Mesendoderm (in vitro differentiated cells): Measurements from ENCODE around the gene GLIS1.

Experiments
- DNase-seq: peaks from one replicate; pipeline ENCODE4 v3.0.0; 2013
- H2AK5ac ChIP-seq: 2 replicates; pipeline ENCODE4 v1.6.1; 2013; ENCODE audit warnings: low read length, inconsistent platforms
- H2BK120ac ChIP-seq: 2 replicates; pipeline ENCODE4 v1.6.1; 2013; ENCODE audit warnings: low read depth, mild to moderate bottlenecking, low read length, moderate library complexity, mixed read lengths
- H2BK15ac ChIP-seq: replicated peaks from 2 replicates; pipeline ENCODE4 v1.6.1; 2013; ENCODE audit warnings: low read depth, mild to moderate bottlenecking, moderate library complexity
- H2BK5ac ChIP-seq: 2 replicates; pipeline ENCODE4 v1.6.1; 2013; ENCODE audit warnings: low read length, inconsistent platforms
- H3K18ac ChIP-seq: 2 replicates; pipeline ENCODE4 v1.6.1; 2013; ENCODE audit warnings: mild to moderate bottlenecking, low read length, mixed read lengths
- H3K23ac ChIP-seq: one replicate; pipeline ENCODE4 v1.6.1; 2013; ENCODE audit warnings: low read length
- H3K27ac ChIP-seq: 2 replicates; pipeline ENCODE4 v1.5.1; 2013; ENCODE audit warnings: low read depth, mild to moderate bottlenecking, inconsistent platforms, low read length, moderate library complexity
- H3K27me3 ChIP-seq: 2 replicates; pipeline ENCODE4 v1.6.1; 2013; ENCODE audit warnings: low read length, control low read depth, mild to moderate bottlenecking, inconsistent platforms; ENCODE audit not compliant: insufficient read depth, poor library complexity
- H3K36me3 ChIP-seq: 2 replicates; pipeline ENCODE4 v1.6.1; 2013; ENCODE audit warnings: low read length, inconsistent platforms; ENCODE audit not compliant: control insufficient read depth, insufficient read depth
- H3K4ac ChIP-seq: one replicate; pipeline ENCODE4 v1.6.1; 2013; ENCODE audit warnings: low read depth, mild to moderate bottlenecking, low read length, moderate library complexity
- H3K4me1 ChIP-seq: 2 replicates; pipeline ENCODE4 v1.6.1; 2013; ENCODE audit warnings: low read depth, low read length, inconsistent platforms; ENCODE audit not compliant: control insufficient read depth
- H3K4me2 ChIP-seq: 2 replicates; pipeline ENCODE4 v1.6.1; 2013; ENCODE audit warnings: low read length
- H3K4me3 ChIP-seq: 2 replicates; pipeline ENCODE4 v1.5.1; 2013; ENCODE audit warnings: mild to moderate bottlenecking, low read length
- H3K56ac ChIP-seq: one replicate; pipeline ENCODE4 v1.6.1; 2013; ENCODE audit warnings: low read length
- H3K79me1 ChIP-seq: 2 replicates; pipeline ENCODE4 v1.6.1; 2013; ENCODE audit warnings: low read length, inconsistent platforms
- H3K79me2 ChIP-seq: 2 replicates; pipeline ENCODE4 v1.6.1; 2013; ENCODE audit warnings: mild to moderate bottlenecking, low read length; ENCODE audit not compliant: control insufficient read depth, insufficient read depth
- H3K9ac ChIP-seq: 2 replicates; pipeline ENCODE4 v1.6.1; 2013; ENCODE audit warnings: low read length, inconsistent platforms
- H4K5ac ChIP-seq: one replicate; pipeline ENCODE4 v1.6.1; 2013; ENCODE audit warnings: low read length
- H4K8ac ChIP-seq: one replicate; pipeline ENCODE4 v1.6.1; 2013; ENCODE audit warnings: low read depth, mild to moderate bottlenecking, control low read depth, low read length, moderate library complexity
- WGBS: extraction: QIAGEN DNeasy Blood & Tissue Kit; methylation state at CpG from one replicate; pipeline ENCODE4 v1.1.7; 2013; ENCODE audit warnings: low lambda C conversion rate, missing lambda C conversion rate; ENCODE audit not compliant: insufficient coverage; ENCODE audit errors: extremely low coverage; 5-methylcytosine and 5-hydroxymethylcytosine counted together

The GLIS1 gene

GRCh38 chr1:53508991-53509666 lies 229.8 kb downstream of the GLIS1 start:
- H2BK120ac ChIP-seq: no peak overlapping the region
- H4K8ac ChIP-seq: no peak overlapping the region
- H3K79me2 ChIP-seq: no peaks in the 10 kb centered on the region
- no peak for DNase-seq
- no peak overlapping the region for H3K18ac ChIP-seq
- no peak overlapping the region for H3K9ac ChIP-seq
- no CpG with 5 or more reads among the region's 23 CpGs for WGBS
- no peak overlapping the region for H2BK5ac ChIP-seq
- H3K4me2 ChIP-seq: no peak overlapping the region
- H2BK15ac ChIP-seq: no peak overlapping the region
- H3K27me3 ChIP-seq: no peaks in the 10 kb centered on the region
- no peak overlapping the region for H3K27ac ChIP-seq
- H3K4me3 ChIP-seq: no peak overlapping the region
- no peak overlapping the region for H3K23ac ChIP-seq
- H3K4me1 ChIP-seq: no peaks in the 10 kb centered on the region
- no peak overlapping the region for H4K5ac ChIP-seq
- H3K36me3 ChIP-seq: no peaks in the 10 kb centered on the region
- no peak overlapping the region for H2AK5ac ChIP-seq
- H3K56ac ChIP-seq: no peak overlapping the region
- no peaks in the 10 kb centered on the region for H3K79me1 ChIP-seq
- no peak overlapping the region for H3K4ac ChIP-seq

DNA sequence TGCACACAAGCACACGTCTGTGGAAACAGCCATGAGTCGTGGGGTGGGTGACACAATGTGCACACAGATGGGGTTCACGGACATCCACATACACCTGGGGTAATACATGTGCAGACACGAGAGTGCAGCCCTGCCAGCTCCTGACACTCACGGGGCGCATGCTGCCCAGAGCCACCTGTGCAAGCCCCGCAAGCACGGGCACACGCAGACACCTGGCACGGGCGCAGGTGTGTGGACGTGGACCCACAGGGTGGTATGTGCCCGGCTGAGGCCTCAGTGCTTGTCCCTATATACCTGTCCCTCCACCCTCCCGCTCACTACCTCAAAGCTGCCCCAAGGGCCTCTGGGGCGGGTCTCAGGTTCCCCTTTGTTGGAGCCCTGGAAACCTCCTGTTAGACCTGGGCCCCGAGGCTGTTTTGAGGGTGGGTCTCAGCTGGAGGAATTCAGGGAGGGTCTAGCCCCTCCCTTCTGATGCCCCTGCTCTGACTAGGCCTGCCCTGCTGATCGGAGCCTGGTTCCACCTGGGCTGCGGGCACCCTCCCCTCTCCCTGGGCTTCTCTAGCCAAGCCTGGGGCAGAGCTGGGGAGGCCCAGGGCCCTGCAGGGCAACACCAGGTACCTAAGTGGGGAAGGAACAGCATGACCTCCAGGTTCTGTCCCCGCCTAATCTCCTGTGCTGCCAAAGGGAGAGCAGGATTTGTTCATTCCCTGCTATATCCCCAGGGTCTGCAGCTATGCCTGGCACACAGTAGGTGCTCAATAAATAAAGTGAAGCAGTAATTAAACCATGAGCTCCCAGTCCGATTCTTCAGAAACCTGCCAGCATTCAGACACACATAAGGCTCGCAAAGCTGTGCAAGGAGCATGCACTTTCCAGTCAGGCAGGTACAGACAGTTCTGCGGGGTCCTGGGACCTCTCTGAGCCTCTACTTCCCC lies 230.6 kb downstream of the GLIS1 start:
- H4K5ac ChIP-seq: no peak overlapping the region
- H3K18ac ChIP-seq: no peak overlapping the region
- no peak overlapping the region for H3K4me2 ChIP-seq
- no peak overlapping the region for H3K4me3 ChIP-seq
- H3K79me1 ChIP-seq: no peaks in the 10 kb centered on the region
- no peak overlapping the region for H2BK120ac ChIP-seq
- WGBS: no CpG with 5 or more reads among the region's 22 CpGs
- no peak overlapping the region for H3K56ac ChIP-seq
- H3K9ac ChIP-seq: no peak overlapping the region
- H3K23ac ChIP-seq: no peak overlapping the region
- H2BK5ac ChIP-seq: no peak overlapping the region
- no peaks in the 10 kb centered on the region for H3K4me1 ChIP-seq
- H2AK5ac ChIP-seq: no peak overlapping the region
- H3K36me3 ChIP-seq: no peaks in the 10 kb centered on the region
- no peaks in the 10 kb centered on the region for H3K79me2 ChIP-seq
- H2BK15ac ChIP-seq: no peak overlapping the region
- no peak overlapping the region for H3K4ac ChIP-seq
- no peak for DNase-seq
- no peak overlapping the region for H4K8ac ChIP-seq
- H3K27me3 ChIP-seq: no peaks in the 10 kb centered on the region
- no peak overlapping the region for H3K27ac ChIP-seq

DNA sequence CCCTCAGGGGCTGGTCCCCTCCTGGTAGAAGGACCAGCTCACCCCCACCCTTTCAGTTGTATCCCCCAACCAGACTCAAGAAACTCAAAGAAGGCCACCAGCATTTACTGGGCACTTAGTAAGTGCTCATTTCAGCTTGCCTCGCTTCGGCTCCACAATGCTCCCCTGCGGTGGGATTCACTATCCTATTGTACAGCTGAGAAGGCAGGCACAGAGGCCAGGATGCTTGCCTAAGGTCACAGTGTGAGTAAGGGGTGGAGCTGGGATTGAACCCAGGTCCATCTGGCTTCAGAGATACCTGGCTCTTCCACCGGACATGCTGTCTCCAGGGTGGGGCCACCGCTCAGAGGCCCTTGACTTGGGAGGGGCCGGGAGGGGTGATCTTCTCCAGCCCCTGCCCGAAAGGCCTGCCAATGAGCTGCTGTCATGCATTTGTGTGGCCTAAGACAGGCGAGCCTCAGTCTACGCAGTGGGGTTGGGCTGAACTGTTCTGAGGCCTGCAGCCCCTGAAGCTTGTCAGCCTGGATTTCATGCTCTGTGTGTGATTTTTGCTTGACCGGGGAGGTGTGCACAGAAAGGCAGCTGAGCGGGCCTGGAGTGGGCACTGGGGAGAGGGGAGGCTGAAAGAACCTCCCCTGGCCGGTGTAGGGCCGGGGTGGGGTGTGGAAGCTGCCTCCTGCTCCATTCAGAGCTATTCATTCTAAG lies 231.7 kb downstream of the GLIS1 start:
- DNase-seq: no peak
- H4K5ac ChIP-seq: no peak overlapping the region
- WGBS: no CpG with 5 or more reads among the region's 13 CpGs

GRCh38 chr1:53506355-53507050 lies 232.5 kb downstream of the GLIS1 start:
- H3K4me1 ChIP-seq: no peaks in the 10 kb centered on the region
- H3K9ac ChIP-seq: no peak overlapping the region
- H3K23ac ChIP-seq: no peak overlapping the region
- no CpG with 5 or more reads among the region's 25 CpGs for WGBS
- H3K36me3 ChIP-seq: no peaks in the 10 kb centered on the region
- H3K79me2 ChIP-seq: no peaks in the 10 kb centered on the region
- H3K27me3 ChIP-seq: no peaks in the 10 kb centered on the region
- H3K79me1 ChIP-seq: no peaks in the 10 kb centered on the region
- no peak overlapping the region for H2BK120ac ChIP-seq
- H3K4me3 ChIP-seq: no peak overlapping the region
- H3K4me2 ChIP-seq: no peak overlapping the region
- no peak overlapping the region for H3K18ac ChIP-seq
- H2BK15ac ChIP-seq: no peak overlapping the region
- H2AK5ac ChIP-seq: no peak overlapping the region
- no peak for DNase-seq
- no peak overlapping the region for H4K8ac ChIP-seq
- no peak overlapping the region for H4K5ac ChIP-seq
- no peak overlapping the region for H3K27ac ChIP-seq
- H2BK5ac ChIP-seq: no peak overlapping the region
- H3K4ac ChIP-seq: no peak overlapping the region
- H3K56ac ChIP-seq: no peak overlapping the region

More for the DNA sequence above, 231.7 kb downstream of the GLIS1 start:
- no peak overlapping the region for H3K56ac ChIP-seq
- H3K23ac ChIP-seq: no peak overlapping the region
- H4K8ac ChIP-seq: no peak overlapping the region
- no peak overlapping the region for H3K4me3 ChIP-seq
- H3K4ac ChIP-seq: no peak overlapping the region
- H3K36me3 ChIP-seq: no peaks in the 10 kb centered on the region
- no peak overlapping the region for H3K27ac ChIP-seq
- no peak overlapping the region for H2BK120ac ChIP-seq
- no peaks in the 10 kb centered on the region for H3K79me1 ChIP-seq
- H2AK5ac ChIP-seq: no peak overlapping the region
- H3K27me3 ChIP-seq: no peaks in the 10 kb centered on the region
- H3K79me2 ChIP-seq: no peaks in the 10 kb centered on the region
- H2BK5ac ChIP-seq: no peak overlapping the region
- no peak overlapping the region for H3K9ac ChIP-seq
- no peak overlapping the region for H3K4me2 ChIP-seq
- H3K18ac ChIP-seq: no peak overlapping the region
- no peak overlapping the region for H2BK15ac ChIP-seq
- no peaks in the 10 kb centered on the region for H3K4me1 ChIP-seq

- H3K23ac ChIP-seq: no peak overlapping the region
- H2BK5ac ChIP-seq: no peak overlapping the region
- WGBS: no CpG with 5 or more reads among the region's 13 CpGs
- no peaks in the 10 kb centered on the region for H3K4me1 ChIP-seq
- H2BK15ac ChIP-seq: no peak overlapping the region
- H3K4me2 ChIP-seq: no peak overlapping the region
- no peak overlapping the region for H2BK120ac ChIP-seq
- H3K79me1 ChIP-seq: no peaks in the 10 kb centered on the region
- no peak overlapping the region for H3K4me3 ChIP-seq
- no peaks in the 10 kb centered on the region for H3K36me3 ChIP-seq
- no peak overlapping the region for H2AK5ac ChIP-seq
- H3K79me2 ChIP-seq: no peaks in the 10 kb centered on the region
- no peak for DNase-seq
- H3K56ac ChIP-seq: no peak overlapping the region
- no peak overlapping the region for H3K18ac ChIP-seq
- no peak overlapping the region for H4K5ac ChIP-seq
- H4K8ac ChIP-seq: no peak overlapping the region
- no peaks in the 10 kb centered on the region for H3K27me3 ChIP-seq
- H3K4ac ChIP-seq: no peak overlapping the region
- no peak overlapping the region for H3K9ac ChIP-seq
- no peak overlapping the region for H3K27ac ChIP-seq
Measured at GRCh38 chr1:53505891-53506290, 233.1 kb downstream of the GLIS1 start.
